ENCODE data around the gene RPL32. TPM values are rescaled to one million over a fixed set of nuclear protein-coding genes. Genes with fewer than 3 reads are reported as not detected.
"Not testable (repeated sequence)": the region's sequence is repeated elsewhere in the genome, so short reads cannot be mapped to it uniquely, and the experiment has no call there.

RPL32 gene
- total RNA-seq, 1 experiment from 2014 or later = 1,427 TPM

GRCh38 chr3:12868039-12869034 lies 27.0 kb upstream of the RPL32 start:
- peak; percentile 79 for DNase-seq (ENCODE audit: low spot score)

GRCh38 chr3:12866836-12867235 lies 25.5 kb upstream of the RPL32 start:
- DNase-seq (ENCODE audit: low spot score) = no peak

- no peak for DNase-seq (ENCODE audit: low spot score)
These were observed 23.9 kb upstream of the RPL32 start for GRCh38 chr3:12865271-12865670.

GRCh38 chr3:12862387-12862786 lies 21.0 kb upstream of the RPL32 start:
- no peak for DNase-seq (ENCODE audit: low spot score)

- DNase-seq (ENCODE audit: low spot score) = no peak
These were observed 20.2 kb upstream of the RPL32 start for GRCh38 chr3:12861611-12862010.

- DNase-seq (ENCODE audit: low spot score) = no peak
These were observed 18.5 kb upstream of the RPL32 start for GRCh38 chr3:12859840-12860239.

- DNase-seq (ENCODE audit: low spot score) = no peak
These were observed 15.3 kb upstream of the RPL32 start for GRCh38 chr3:12856626-12857025.

- no peak for DNase-seq (ENCODE audit: low spot score)
These were observed 13.2 kb upstream of the RPL32 start for GRCh38 chr3:12854565-12854964.

GRCh38 chr3:12853847-12854246 lies 12.5 kb upstream of the RPL32 start:
- not testable (repeated sequence) for DNase-seq (ENCODE audit: low spot score)

GRCh38 chr3:12852201-12852600 lies 10.8 kb upstream of the RPL32 start:
- DNase-seq (ENCODE audit: low spot score) = no peak

- no peak for DNase-seq (ENCODE audit: low spot score)
These were observed 4.4 kb upstream of the RPL32 start for GRCh38 chr3:12845811-12846210.

GRCh38 chr3:12842469-12842868 lies 1.1 kb upstream of the RPL32 start:
- DNase-seq (ENCODE audit: low spot score) = no peak

GRCh38 chr3:12841970-12842328 lies 584 bp upstream of the RPL32 start:
- DNase-seq (ENCODE audit: low spot score) = no peak

GRCh38 chr3:12840591-12841148 lies 695 bp downstream of the RPL32 start:
- no peak for DNase-seq (ENCODE audit: low spot score)

- DNase-seq (ENCODE audit: low spot score) = not testable (repeated sequence)
These were observed 1.2 kb downstream of the RPL32 start for GRCh38 chr3:12840148-12840547.

GRCh38 chr3:12839156-12839946 lies 2.0 kb downstream of the RPL32 start:
- DNase-seq (ENCODE audit: low spot score) = no peak

- DNase-seq (ENCODE audit: low spot score) = no peak
These were observed 3.0 kb downstream of the RPL32 start for GRCh38 chr3:12838179-12838965.

- no peak for DNase-seq (ENCODE audit: low spot score)
These were observed 3.9 kb downstream of the RPL32 start for GRCh38 chr3:12837295-12837986.

- DNase-seq (ENCODE audit: low spot score) = no peak
These were observed 6.2 kb downstream of the RPL32 start for GRCh38 chr3:12835052-12835665.

All from H4 (cell line).